ENCODE results near the gene CAPG.
A peak's percentile ranks its signal among the peaks of the same experiment; 100 is the strongest.

CAPG gene

DNA sequence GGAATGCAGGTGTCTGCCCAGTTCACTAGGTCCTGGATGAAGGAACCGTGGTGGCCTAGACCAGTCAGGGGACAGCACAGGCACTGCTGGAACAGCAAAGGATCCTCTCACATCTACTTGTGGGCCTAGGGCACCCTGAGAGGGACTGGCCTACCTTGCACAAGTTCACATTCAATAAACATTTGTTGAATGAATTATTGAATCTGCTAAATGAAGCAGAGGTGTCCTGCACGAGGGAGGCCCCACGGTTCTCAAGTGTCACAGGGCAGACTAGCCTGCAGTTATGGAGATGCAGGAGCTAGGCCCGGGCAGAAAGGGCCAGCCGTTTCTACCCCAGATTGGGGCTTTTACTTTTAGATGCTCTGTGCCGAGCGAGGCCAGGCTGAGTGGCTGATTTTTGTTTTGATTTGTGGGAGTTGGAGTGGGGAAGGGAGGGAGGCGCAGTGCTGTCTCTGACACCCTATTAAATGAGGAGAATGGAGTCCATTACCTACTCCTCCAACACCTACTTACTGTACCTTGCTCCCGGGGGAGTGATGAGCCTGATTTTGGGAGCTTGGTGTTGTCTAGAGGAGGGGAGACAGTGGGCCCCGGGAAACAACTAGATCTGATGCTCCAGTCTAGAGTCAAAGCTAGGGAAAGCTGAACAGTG is 26.8 kb upstream of the CAPG start:
- Histone ChIP-seq H3K27me3 (ENCODE audit: control insufficient read depth, insufficient read depth, low read length) (peaks cover 6% of the 10 kb centered on the region), H3K4me1 (ENCODE audit: control insufficient read depth, insufficient read depth, low read length) (peaks cover 19% of the 10 kb centered on the region), H3K4me3 (ENCODE audit: low read depth, low read length) (peak overlapping the region; percentile 23), H3K9me3 (ENCODE audit: control insufficient read depth, insufficient read depth, low read length) (no peaks in the 10 kb centered on the region), H3K36me3 (ENCODE audit: control insufficient read depth, insufficient read depth, low read length) (no peaks in the 10 kb centered on the region), H3K9ac (ENCODE audit: low read depth, low read length) (peak overlapping the region; percentile 16)

DNA sequence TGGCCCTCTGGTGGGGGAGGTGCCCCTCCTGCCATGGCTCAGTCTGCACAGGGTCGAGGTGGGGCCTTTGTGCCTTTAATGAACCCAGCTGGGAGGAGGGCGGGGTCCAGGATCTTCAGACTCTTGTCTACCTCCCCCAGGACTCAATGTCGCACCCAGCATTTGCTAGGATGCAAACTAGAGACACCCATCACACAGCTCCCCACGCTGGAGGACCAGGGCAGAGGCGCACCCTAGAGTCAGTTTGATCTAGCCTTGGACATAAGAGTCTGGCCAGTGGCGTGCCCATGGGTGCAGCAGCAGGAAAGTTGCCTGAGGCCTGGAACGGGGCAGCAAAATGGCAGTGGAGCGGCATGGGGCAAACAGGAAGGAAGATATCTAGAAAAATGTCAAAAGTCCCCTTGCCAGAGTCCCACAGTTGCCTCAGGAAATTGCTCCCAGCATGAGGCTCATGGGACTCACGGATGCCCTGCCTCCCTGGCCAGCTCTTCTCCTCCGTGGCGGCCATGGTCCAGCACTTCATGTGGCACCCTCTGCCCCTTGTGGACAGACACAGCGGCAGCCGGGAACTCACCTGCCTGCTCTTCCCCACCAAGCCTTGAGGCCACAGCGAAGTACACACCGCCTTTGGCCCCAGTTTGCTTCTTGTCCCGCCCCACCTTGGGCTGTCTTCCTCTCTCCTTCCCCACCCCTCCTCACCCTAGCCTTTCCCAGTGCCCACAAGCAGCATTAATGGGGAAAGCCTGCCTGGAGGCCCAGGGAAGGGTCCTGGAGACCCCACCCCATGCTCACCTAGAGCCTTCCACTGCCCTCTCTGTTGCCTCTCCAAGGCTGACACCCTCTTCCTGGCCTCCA is 26.0 kb upstream of the CAPG start:
- Histone ChIP-seq H3K9ac (ENCODE audit: low read depth, low read length) (no peak overlapping the region), H3K9me3 (ENCODE audit: control insufficient read depth, insufficient read depth, low read length) (no peaks in the 10 kb centered on the region), H3K36me3 (ENCODE audit: control insufficient read depth, insufficient read depth, low read length) (no peaks in the 10 kb centered on the region), H3K27me3 (ENCODE audit: control insufficient read depth, insufficient read depth, low read length) (peaks cover 6% of the 10 kb centered on the region), H3K4me1 (ENCODE audit: control insufficient read depth, insufficient read depth, low read length) (peaks cover 24% of the 10 kb centered on the region), H3K4me3 (ENCODE audit: low read depth, low read length) (no peak overlapping the region)

DNA sequence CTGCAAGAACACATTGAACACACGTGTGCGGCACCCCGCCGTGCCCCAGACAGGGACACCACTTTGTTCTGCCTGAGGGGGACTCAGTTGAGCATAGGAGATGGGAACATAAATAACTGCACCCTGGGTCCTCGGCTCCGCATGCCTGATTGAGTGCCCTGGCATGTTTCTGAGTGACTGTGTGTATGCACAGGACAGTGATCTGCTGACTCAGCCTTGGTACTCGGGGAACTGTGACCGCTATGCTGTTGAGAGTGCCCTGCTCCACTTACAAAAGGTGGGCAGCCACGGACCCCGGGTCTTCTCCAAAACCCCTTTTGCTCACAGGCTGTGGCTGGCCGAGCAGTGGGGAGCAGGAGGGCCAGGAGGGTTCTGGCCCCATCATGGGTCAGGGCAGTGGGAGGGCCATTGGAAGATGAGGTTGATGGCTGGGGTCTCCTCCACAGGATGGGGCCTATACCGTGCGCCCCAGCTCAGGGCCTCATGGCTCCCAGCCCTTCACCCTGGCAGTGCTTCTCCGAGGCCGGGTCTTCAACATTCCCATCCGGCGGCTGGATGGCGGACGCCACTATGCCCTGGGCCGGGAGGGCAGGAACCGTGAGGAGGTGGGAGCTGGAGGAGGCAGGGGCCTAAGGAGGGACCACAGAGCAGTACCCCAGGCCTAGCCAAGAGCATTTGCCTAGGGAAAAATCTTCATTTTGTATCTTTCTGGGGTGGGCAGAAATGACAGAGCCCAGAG is 25.2 kb upstream of the CAPG start:
- H3K36me3 ChIP-seq (ENCODE audit: control insufficient read depth, insufficient read depth, low read length), result no peaks in the 10 kb centered on the region
- H3K9me3 ChIP-seq (ENCODE audit: control insufficient read depth, insufficient read depth, low read length), result no peaks in the 10 kb centered on the region
- H3K27me3 ChIP-seq (ENCODE audit: control insufficient read depth, insufficient read depth, low read length), result peaks cover 6% of the 10 kb centered on the region
- H3K9ac ChIP-seq (ENCODE audit: low read depth, low read length), result no peak overlapping the region
- peaks cover 24% of the 10 kb centered on the region for H3K4me1 ChIP-seq (ENCODE audit: control insufficient read depth, insufficient read depth, low read length)
- H3K4me3 ChIP-seq (ENCODE audit: low read depth, low read length), result no peak overlapping the region

DNA sequence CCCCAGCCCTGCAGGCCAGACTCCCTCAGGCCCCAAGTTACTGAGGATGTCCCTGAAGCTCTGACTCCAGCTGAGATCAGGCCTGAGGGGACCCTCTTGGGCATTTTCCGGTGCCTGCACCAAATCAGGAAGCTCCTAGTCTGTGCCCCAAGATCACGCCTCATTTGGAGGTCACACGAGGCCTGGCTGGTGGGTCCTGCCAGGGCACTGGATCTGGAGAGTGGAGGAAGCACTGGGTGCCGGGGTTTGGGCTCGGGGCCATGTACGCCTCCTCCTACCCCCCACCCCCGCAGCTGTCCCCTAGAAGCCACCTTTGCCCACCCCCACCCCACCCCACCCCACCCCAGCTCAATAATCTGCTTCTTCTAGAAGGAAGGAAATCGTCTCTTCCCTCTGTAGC is 24.5 kb upstream of the CAPG start:
- peaks cover 6% of the 10 kb centered on the region for H3K27me3 ChIP-seq (ENCODE audit: control insufficient read depth, insufficient read depth, low read length)
- H3K9ac ChIP-seq (ENCODE audit: low read depth, low read length), result no peak overlapping the region
- no peak overlapping the region for H3K4me3 ChIP-seq (ENCODE audit: low read depth, low read length)
- H3K36me3 ChIP-seq (ENCODE audit: control insufficient read depth, insufficient read depth, low read length), result no peaks in the 10 kb centered on the region
- peaks cover 24% of the 10 kb centered on the region for H3K4me1 ChIP-seq (ENCODE audit: control insufficient read depth, insufficient read depth, low read length)
- H3K9me3 ChIP-seq (ENCODE audit: control insufficient read depth, insufficient read depth, low read length), result no peaks in the 10 kb centered on the region

DNA sequence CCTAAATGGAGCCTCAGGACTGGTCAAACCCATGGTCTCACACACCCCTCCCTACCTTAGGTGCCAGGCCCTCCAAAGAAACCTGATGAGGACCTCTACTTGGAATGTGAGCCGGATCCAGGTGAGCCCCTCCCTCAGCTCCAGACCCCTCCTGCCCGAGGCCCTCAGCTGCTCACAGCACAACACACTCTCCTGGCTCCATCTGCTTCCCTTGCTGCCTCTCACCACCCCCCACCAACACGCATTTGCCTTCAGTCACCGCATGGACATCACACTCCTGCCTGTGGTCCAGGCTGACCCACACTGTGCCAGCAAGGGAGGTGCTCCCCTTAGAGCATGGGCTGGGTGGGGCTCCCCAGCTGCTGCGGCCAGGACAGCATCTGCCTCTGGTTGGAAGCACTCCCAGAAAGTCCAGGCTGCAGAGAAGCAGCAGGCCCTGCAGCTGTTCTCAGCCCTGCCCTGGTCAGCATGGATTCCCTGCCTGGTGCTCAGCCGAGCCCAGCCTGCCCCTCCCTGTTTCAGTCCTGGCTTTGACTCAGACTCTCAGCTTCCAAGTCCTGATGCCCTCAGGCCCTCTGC is 23.4 kb upstream of the CAPG start:
- Histone ChIP-seq H3K9ac (ENCODE audit: low read depth, low read length) (no peak overlapping the region), H3K27me3 (ENCODE audit: control insufficient read depth, insufficient read depth, low read length) (peaks cover 13% of the 10 kb centered on the region), H3K9me3 (ENCODE audit: control insufficient read depth, insufficient read depth, low read length) (no peaks in the 10 kb centered on the region), H3K4me3 (ENCODE audit: low read depth, low read length) (no peak overlapping the region), H3K4me1 (ENCODE audit: control insufficient read depth, insufficient read depth, low read length) (peaks cover 21% of the 10 kb centered on the region), H3K36me3 (ENCODE audit: control insufficient read depth, insufficient read depth, low read length) (no peaks in the 10 kb centered on the region)

DNA sequence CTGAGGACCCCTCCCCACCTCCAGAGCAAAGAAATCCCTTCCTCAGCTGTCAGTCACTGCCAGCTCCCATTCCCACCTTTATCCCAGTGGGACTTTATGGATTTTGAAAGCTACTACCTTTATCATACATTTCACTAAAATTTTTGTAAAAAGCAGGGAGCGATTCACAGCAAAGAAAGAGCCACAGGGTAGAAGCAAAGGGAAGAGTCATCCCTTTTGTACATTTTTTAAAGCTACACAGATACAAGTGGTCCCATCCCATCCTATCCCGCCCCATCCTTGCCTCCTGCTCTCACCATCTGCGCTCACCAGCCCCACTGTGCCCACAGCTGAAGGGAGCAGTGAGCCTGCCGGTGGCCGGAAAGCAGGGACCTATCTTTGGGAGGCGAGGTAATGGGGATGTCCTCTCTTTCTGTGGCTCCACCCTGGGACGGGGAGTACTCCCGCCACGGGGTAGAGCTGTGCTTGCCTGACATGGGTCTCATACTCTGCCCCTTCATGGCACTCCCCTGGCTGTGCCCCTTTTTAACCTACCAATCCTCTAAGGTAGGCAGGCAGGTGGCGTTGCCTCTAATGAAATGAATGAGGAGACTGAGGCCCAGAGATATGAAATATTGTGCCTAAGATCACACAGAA is 21.5 kb upstream of the CAPG start:
- H3K4me1 ChIP-seq (ENCODE audit: control insufficient read depth, insufficient read depth, low read length), result peaks cover 19% of the 10 kb centered on the region
- H3K9ac ChIP-seq (ENCODE audit: low read depth, low read length), result no peak overlapping the region
- H3K4me3 ChIP-seq (ENCODE audit: low read depth, low read length), result peak overlapping the region; percentile 59
- H3K27me3 ChIP-seq (ENCODE audit: control insufficient read depth, insufficient read depth, low read length), result peaks cover 19% of the 10 kb centered on the region
- no peaks in the 10 kb centered on the region for H3K9me3 ChIP-seq (ENCODE audit: control insufficient read depth, insufficient read depth, low read length)
- H3K36me3 ChIP-seq (ENCODE audit: control insufficient read depth, insufficient read depth, low read length), result no peaks in the 10 kb centered on the region

DNA sequence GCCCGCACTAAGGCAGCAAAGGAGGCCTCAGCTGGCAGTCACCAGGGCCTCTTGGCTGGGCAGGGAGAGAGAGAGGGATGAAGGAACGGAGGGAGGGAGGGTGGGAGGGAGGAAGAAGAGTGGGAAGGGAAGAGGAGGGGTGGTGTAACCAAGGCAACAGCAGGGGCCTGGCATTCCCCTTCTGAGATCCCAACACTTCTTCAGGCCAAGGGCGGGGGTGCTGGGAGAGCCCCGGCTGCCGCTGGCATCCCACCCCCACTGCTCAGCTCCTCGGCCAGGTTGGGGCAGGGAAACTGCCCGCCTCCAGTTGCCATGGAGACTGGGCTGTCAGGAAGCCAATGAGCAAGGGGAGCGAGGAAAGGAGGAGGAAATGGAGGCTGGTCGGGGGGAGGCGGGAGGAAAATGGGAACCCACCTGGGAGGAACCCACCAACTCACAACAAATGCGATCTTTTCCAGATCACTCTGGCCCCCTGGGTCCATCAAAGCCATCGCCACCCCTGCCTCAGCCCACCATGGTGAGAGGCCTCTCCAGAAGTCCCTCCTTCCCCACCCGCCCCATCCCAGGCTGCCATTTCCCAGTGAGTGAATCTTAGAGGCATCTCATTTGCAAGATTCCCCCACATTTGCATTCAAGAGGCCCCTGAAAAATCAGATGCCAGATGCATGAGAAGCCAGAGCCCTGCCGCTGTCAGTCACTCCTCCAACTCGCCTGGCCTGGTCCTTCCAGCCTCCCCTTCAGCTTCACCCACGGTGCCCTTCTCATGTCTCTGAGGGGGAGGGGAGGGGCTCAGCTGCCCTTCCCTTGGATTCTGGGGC is 20.8 kb upstream of the CAPG start:
- no peak overlapping the region for H3K9ac ChIP-seq (ENCODE audit: low read depth, low read length)
- peak overlapping the region; percentile 59 for H3K4me3 ChIP-seq (ENCODE audit: low read depth, low read length)
- peaks cover 19% of the 10 kb centered on the region for H3K4me1 ChIP-seq (ENCODE audit: control insufficient read depth, insufficient read depth, low read length)
- H3K36me3 ChIP-seq (ENCODE audit: control insufficient read depth, insufficient read depth, low read length), result no peaks in the 10 kb centered on the region
- no peaks in the 10 kb centered on the region for H3K9me3 ChIP-seq (ENCODE audit: control insufficient read depth, insufficient read depth, low read length)
- H3K27me3 ChIP-seq (ENCODE audit: control insufficient read depth, insufficient read depth, low read length), result peaks cover 17% of the 10 kb centered on the region

DNA sequence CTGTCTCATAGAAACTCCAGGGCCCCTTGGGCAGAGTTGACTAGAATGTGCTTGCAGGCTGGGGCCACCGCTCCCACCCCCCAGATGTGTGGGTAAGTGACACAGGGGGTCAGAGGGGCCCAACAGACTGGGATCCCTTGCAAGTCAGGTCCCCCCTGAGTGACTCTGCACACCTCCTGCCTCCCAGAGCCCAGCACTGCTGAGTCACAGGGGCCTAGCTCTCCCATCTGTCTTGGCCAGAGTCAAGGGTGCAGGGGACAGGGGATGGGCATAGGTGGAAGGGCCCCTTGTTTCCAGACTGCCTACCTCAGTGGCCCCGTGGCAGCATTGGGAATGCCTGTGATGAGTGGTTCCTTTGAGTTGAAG is 19.7 kb upstream of the CAPG start:
- Histone ChIP-seq H3K27me3 (ENCODE audit: control insufficient read depth, insufficient read depth, low read length) (peaks cover 17% of the 10 kb centered on the region), H3K9ac (ENCODE audit: low read depth, low read length) (no peak overlapping the region), H3K36me3 (ENCODE audit: control insufficient read depth, insufficient read depth, low read length) (no peaks in the 10 kb centered on the region), H3K9me3 (ENCODE audit: control insufficient read depth, insufficient read depth, low read length) (no peaks in the 10 kb centered on the region), H3K4me1 (ENCODE audit: control insufficient read depth, insufficient read depth, low read length) (peaks cover 19% of the 10 kb centered on the region), H3K4me3 (ENCODE audit: low read depth, low read length) (no peak overlapping the region)

DNA sequence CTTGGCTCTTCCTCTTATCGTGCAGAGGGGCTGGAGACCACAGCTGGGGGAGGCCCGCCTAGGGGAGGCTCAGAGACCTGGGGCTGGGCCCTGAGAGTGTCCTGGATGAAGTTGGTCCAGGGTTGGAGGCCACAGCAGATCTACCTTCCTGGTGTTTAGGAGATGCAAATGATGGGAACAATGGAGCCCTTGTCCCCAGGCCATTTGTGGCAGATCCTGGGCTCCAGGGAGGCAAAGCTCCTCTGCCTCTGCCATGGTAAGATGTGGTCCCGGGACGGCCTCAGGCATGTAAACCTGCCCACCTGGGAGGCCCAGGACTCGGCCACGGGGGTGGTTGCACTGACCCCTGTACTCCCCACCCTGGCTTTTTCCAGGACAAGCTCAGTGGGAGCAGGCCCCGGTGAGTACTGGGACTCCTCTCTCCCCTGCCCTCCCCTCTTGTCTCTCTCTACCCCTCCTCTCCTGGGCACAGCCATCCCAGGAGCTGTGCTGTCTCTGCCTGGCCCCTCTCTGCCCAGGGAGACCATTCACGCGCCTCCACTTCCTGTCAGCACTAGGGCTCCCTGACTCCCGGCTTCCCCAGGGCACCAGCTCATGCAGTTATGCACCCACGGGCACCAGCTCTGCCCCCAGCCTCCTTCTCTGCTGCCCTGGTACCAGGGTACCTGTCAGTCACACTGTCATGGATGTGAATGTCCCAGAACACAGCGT is 19.2 kb upstream of the CAPG start:
- Histone ChIP-seq H3K27me3 (ENCODE audit: control insufficient read depth, insufficient read depth, low read length) (peaks cover 17% of the 10 kb centered on the region), H3K9me3 (ENCODE audit: control insufficient read depth, insufficient read depth, low read length) (no peaks in the 10 kb centered on the region), H3K4me3 (ENCODE audit: low read depth, low read length) (no peak overlapping the region), H3K9ac (ENCODE audit: low read depth, low read length) (no peak overlapping the region), H3K36me3 (ENCODE audit: control insufficient read depth, insufficient read depth, low read length) (no peaks in the 10 kb centered on the region), H3K4me1 (ENCODE audit: control insufficient read depth, insufficient read depth, low read length) (peaks cover 19% of the 10 kb centered on the region)

DNA sequence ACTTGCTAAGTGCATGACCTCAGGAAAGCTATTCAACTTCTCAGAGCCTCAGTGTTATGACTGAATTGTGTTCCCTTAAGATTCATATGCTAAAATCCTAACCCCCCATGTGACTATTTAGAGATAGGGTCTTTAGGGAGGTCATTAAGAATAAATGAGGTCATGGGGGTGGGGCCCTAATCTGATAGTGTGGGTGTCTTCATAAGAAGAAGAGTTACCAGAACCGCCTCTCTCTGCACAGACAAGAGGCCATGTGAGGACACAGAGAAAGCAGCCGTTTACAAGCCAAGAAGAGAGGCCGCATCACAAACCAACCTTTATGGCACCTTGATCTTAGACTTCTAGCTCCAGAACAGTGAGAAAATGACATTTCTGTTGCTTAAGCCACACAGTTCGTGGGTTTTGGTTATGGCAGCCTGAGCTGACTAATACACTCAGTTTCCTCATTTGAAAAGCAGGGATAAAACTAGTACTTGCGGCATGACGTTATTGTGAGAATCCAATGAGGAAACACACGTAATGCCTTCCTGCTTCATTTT is 18.2 kb upstream of the CAPG start:
- Histone ChIP-seq H3K36me3 (ENCODE audit: control insufficient read depth, insufficient read depth, low read length) (no peaks in the 10 kb centered on the region), H3K27me3 (ENCODE audit: control insufficient read depth, insufficient read depth, low read length) (peaks cover 17% of the 10 kb centered on the region), H3K9me3 (ENCODE audit: control insufficient read depth, insufficient read depth, low read length) (no peaks in the 10 kb centered on the region), H3K4me3 (ENCODE audit: low read depth, low read length) (no peak overlapping the region), H3K9ac (ENCODE audit: low read depth, low read length) (no peak overlapping the region), H3K4me1 (ENCODE audit: control insufficient read depth, insufficient read depth, low read length) (peaks cover 16% of the 10 kb centered on the region)
